ENCODE data around the gene TMC1.

TMC1 gene

DNA sequence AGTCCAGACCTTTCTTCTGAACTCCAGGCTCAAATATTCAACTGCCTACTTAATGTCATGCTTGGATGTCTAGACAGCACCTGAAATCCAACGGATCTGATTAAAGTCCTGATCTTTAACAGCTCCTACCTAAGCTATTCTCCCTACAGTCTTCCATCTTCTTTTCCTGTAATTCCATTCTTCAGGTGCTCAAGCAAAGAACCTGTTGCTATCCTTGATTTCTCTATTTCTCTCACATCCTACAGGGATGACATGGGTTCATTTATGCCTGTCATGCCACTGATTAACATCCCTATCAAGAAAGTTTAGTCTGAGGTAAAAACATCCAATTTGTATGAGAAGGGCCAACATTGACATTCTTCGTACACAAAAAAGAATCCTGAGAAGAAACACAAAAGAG, 163.2 kb downstream of the TMC1 start:
- DNase-seq: no peak

DNA sequence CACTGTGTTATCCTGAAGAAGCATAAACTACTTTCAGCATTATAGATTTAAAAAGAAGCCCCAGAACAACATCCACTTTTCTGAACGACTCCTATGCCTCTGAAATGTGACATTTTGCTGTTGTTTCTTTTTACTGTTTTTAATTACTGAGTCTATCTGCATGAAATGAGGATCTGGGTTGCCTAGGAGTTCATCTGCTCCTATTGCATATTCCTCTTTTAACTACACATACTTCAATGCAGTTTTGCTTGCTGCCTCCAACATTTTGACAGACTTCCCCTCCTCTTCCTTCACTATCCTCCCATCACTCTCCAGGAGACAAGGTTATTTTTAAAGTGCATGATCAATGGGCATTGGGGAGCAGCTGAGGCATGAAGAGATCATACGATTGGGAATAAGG, 164.5 kb downstream of the TMC1 start:
- no peak for DNase-seq

- no peak for DNase-seq
Measured at GRCh38 chr9:72687331-72687730, 165.9 kb downstream of the TMC1 start.

GRCh38 chr9:72691671-72692070, 170.3 kb downstream of the TMC1 start:
- DNase-seq: no peak

DNA sequence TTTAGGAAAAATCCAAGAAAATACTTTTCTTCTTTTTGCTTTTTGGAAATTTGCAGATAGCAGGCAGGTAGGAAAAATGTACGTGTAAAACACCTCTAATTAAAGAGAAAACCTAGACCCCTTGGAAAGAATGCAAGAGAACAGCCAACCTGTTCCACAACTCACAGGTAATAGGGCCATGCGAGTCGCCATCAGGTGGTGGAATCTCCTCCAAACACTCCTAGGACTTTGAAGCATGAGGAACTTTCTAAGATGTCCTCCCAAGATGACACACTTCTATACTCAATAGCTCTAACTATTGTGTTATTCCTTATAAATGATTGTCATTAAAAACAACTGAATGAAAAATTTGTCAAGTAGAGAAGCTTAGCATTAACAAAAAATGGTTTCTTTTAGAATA, 174.0 kb downstream of the TMC1 start:
- no peak for DNase-seq

GRCh38 chr9:72696511-72696910, 175.1 kb downstream of the TMC1 start:
- DNase-seq: no peak

DNA sequence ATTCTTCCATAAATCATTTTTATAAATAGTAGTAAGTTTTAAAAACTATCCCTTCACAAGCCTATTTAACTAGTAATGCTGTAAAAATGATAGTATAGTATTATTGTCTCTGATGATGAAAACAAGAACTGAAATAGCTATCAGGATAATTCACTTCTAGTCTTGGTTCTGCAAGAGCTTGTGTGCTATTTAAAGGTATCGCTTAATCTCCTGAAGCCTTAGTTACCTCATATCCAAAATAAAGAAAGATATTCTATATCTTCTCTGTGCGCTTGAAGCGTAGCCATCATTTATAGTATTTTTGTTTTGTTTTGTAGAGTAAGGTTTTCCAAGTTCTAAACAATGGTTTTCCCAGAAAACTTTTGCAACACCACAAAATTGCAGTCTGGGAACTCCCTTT, 180.1 kb downstream of the TMC1 start:
- no peak for DNase-seq

DNA sequence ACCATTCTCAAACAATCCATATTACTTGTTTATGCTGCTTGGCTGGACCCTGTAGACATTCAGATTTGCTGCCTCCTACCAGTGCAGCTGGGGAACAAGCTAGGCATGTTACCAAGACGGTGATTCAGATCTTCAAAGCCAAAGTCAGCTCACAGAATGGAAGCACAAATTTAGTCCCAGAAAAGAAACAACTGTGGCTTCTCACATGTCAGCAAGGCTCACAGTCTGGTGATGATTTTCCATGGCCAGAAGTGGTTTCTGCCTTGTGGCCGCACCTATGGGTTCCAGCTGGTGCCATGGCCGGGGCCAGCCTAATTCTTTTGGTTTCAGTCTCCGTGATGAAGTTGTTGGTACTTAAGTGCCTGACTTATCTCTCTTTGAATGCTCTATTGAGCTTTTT, 182.2 kb downstream of the TMC1 start:
- no peak for DNase-seq

- DNase-seq: no peak
Measured at GRCh38 chr9:72704688-72705375, 183.4 kb downstream of the TMC1 start.

- no peak for DNase-seq
Measured at GRCh38 chr9:72718503-72718902, 197.1 kb downstream of the TMC1 start.

DNA sequence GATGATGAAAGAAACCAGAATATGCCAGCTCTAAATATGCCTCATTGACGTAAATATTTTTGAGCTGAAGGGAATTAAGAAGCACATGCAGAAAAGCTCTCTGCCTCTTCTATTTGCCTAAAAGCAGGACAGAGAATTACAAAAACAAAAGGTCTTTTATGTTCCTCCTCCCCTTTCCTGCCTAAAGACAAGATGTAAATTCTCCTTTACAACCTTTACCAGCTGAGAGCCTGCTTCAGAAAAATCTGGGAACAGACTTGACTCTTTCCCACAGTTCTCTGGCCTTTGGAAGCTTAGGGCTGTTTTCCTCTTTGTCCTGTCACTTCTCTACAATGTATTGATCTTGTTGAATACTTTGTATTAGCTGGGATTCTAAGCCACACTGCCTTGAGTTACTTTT, 199.7 kb downstream of the TMC1 start:
- DNase-seq: no peak

DNA sequence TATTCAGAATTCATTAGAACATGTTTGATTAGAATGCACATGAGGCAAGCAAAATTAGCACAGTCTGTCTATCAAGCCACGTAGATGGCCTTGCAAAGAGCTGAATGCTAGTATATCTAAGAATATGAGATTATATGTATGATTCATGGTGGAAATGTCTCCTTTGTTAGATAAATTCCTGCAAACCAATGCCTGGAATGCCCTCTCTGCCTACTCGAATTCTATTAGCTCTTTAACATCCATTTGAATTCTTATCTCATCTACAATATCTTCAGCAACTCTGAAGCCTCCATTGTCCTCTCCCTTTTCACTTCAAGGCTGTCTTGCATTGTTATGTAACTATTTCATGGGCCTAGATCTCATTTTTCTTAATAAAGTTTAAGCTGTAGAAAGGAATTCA, 205.5 kb downstream of the TMC1 start:
- DNase-seq: no peak

DNA sequence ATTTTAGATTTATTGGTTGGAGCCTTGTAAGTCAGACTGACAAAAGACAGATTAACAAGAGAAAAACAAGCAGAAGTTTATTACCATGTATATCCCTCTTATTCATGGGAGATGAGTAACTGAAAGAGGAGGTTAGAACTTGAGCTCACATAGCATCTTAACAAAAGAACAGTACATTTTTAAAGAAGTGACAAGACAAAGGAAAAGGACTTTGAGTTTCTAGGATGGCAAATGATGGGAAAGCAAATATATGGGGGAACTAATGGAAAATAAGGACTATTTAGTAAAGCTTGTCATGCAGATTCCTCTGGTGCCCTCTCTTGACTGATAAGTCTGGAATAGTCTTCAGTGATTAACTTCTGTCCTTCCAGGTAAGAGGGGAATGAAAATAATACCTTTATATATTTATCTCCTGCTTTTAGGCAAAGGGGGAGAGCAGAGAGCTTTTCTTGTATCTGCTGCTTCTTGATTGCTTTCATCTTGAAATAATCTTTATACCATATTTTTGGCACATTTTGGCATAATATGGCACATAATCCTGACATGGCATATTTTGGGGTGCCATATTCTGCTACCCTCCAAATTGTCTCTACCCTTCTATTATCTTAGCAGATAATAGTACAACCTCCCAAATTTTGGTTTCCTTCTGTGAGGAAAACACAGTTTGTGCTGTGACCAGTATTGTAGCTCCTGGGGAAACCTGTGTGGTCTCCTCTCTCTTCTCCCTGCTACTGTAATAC, 206.8 kb downstream of the TMC1 start:
- no peak for DNase-seq

DNA sequence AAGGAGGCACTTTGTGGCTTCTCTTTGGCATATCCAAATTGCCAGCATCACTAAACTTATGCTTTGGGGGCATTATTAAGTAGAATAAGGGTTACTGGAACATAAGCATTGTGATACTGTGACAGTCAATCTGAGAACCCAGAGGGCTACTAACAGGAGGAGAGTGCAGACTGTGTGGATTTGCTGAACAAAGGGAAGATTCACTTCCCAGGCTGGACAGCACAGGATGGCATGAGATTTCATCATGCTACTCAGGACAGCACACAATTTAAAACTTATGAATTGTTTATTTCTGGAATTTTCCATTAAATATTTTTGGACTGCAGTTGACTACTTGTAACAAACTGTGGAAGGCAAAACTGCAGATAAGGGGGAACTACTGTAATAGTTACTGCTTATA, 212.5 kb downstream of the TMC1 start:
- DNase-seq: no peak

DNA sequence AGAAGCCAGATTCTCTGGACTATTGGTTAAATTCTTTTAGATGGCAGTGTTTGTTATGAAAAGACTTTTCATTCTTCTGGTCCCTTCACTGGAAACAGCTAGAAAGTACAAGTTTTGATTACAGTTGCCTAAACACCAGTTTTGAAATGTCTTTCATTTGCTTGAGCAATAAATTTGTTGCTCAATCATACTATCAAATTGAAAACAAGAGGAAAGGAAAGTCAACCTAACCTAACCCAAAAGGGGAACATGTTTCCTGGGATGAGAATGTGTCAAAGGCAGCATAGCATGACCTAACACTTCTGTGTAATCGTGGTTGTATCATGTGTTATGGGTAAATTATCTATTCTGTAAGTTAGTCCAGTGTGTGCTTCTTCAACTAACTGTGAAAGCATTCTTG, 213.2 kb downstream of the TMC1 start:
- DNase-seq: no peak

- DNase-seq: no peak
Measured at GRCh38 chr9:72743836-72744235, 222.4 kb downstream of the TMC1 start.

- no peak for DNase-seq
Measured at GRCh38 chr9:72749276-72749675, 227.9 kb downstream of the TMC1 start.

GRCh38 chr9:72751541-72751940, 230.1 kb downstream of the TMC1 start:
- DNase-seq: no peak

DNA sequence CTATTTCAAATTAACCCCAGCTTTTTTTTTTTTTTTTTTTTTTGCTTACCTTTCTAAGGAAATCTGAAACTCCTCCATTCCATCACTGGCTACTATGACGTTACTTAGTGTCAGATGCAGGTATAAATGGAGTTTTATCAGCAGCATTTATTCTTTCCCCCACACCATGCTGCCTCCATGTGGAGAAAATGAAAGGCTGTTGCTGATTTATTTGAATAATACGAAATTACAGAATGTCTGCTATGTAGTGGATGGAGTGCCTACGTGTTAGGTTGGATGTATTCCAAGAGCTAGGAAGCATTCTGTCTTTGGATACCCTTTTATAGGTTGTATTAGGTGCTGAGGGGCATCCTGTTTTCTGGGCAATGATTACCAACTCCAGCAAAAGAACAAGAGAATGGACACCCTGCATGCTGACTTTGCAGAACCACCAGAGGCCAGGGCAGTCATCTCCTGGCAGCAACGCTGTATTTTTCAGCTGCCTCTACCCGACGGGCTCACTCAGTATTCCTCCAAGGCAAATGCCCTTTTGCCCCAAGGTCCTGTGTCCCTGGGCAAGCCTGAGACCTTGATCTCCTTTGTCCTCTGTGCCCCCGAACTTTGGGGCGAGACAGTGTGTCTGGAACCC, 232.0 kb downstream of the TMC1 start:
- DNase-seq: no peak

DNA sequence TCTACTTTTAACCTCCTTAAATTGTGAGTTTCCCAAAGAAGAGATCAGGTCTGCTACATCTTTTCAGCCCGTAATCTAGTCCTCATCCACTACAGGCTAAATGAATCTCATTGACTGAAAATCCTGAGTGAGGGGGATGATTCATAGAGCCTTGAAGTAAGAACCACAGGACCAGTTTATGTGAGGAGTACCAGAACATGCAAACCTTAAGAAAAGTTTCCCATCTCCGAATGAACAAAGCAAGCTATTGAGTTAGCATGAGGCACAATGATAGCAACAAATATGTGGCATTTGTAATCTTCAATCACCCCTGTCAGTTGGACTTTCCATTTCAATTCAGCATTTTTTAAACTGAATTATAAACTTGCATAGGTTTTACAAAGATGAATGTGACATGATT, 234.4 kb downstream of the TMC1 start:
- no peak for DNase-seq

DNA sequence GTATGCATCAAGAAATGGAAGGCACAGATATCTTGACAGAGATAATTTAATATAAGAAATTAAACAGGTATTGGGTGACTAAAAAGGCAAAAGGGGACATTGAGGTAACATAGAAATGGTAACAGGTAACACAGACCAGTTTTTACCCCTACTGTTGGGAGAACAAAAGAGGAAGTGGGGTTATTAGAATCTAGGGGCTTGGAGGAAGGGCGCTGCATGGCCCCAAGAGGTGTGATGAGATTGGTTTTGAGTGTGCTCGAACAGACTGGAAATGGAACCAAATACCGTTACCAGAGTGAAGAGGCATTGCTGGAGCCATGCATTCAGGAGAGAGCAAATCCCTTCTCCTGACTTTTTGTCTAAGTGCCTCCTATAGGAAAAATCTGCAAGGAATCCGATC, 237.5 kb downstream of the TMC1 start:
- DNase-seq: no peak

DNA sequence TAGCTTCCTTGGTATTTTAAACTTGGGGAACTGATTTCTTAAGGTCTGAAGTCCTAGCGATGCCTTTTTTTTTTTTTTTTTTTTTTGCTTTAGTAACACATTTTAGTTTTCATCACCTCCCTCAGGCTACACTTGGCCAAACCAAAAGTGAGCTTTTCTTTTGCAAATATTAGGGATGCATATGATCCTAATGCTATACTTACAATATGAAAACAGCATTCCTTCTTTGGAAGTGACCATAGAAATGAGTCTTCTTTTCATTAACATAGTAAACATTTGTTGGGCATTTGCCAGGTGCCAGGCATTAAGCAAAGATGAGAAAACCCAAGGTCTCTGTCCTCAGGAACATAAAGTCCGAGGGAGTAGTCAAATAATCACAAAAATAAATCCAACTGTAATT, 241.6 kb downstream of the TMC1 start:
- no peak for DNase-seq

DNA sequence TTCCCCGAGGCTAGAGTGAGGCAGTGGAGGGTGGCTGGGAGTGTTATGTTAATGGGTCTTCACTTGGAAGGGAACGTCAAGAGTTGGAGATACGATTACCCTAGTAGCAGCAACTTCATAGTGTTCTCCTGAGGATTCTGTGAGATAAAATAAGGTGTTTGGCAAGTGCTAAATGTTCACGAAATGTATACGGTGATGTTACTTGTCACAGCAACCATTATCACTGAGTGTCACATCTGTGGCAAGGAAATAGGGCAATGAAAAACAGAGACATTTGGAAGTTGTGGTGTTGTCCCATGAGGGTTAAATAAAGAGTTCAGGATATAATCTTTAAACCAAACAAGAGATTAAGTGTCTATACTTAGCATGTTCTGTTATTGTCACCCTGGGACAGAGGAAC, 248.1 kb downstream of the TMC1 start:
- DNase-seq: no peak

DNA sequence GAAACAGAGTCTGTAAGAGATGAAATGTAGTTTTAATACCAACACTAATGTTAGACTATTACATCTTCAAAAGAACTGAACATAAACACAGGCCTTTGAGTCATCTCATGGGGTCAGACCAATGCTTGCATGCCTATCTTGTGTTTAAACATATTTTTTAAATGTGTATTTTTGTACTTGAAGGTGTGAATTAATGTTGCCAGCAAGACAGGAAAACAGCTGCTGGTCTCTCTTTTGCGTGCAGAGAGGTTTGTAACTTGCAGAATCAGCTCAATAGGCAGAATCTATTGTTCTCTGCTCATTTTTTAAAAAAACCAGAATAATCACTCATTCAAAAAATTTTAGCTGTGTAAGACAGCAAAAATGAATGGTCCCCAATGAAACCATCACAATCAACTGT, 251.3 kb downstream of the TMC1 start:
- DNase-seq: no peak
